MM.1S (cell line): Measurements from ENCODE around the gene ACOX2.

Source experiments
- CTCF ChIP-seq: fragments of 300-600 bp; sonication (generic); IDR thresholded peaks from 2 replicates; pipeline ENCODE4 v1.5.1; 2016; ENCODE audit warnings: antibody characterized with exemption, low read length, mixed read lengths
- EZH2 ChIP-seq: fragments of 300-600 bp; sonication (generic); optimal IDR thresholded peaks from 2 replicates; pipeline ENCODE3; 2017; ENCODE audit warnings: low read depth, mild to moderate bottlenecking, antibody characterized with exemption, low read length, mixed read lengths
- EZH2phosphoT487 ChIP-seq: fragments of 300-600 bp; sonication (generic); IDR thresholded peaks from 2 replicates; pipeline ENCODE4 v1.6.1; 2018; ENCODE audit warnings: antibody characterized with exemption, low read length

- TF ChIP-seq EZH2 = no peak
- no peak for TF ChIP-seq CTCF
- TF ChIP-seq EZH2phosphoT487 = no peak
Measured at GRCh38 chr3:58524326-58524888, 12.6 kb downstream of the ACOX2 start.
